ENCODE results near the gene DCXR. TPM values are rescaled to one million over a fixed set of nuclear protein-coding genes. Genes with fewer than 3 reads are reported as not detected.

The DCXR gene
- total and polyA plus RNA-seq, 2 donors (not counting 3 experiments of a cell fraction or from before 2014, with no cell fraction given), result 93.0 to 178 TPM

GRCh38 chr17:82085031-82085861 lies 47.7 kb upstream of the DCXR start:
- POLR2A ChIA-PET, result no interaction called here
- Histone ChIP-seq H4K20me1 (replicated peaks; ENCODE audit: control insufficient read depth, extremely low read depth, insufficient read depth, low read length) (no peaks in the 10 kb centered on the region), H3K79me2 (ENCODE audit: control insufficient read depth, insufficient read depth, low read length) (peaks cover 3% of the 10 kb centered on the region), H3K27ac (ENCODE audit: insufficient read depth, low read depth, low read length) (no peak overlapping the region), H3K4me1 (ENCODE audit: control insufficient read depth, extremely low read depth, insufficient read depth, low read length) (no peaks in the 10 kb centered on the region), H3K9ac (replicated peaks; ENCODE audit: extremely low read depth, insufficient read depth, low read length) (no peak overlapping the region), H2AFZ (ENCODE audit: low read depth, low read length) (no peak overlapping the region), H3K9me3 (replicated peaks; ENCODE audit: control insufficient read depth, insufficient read depth, low read length) (no peaks in the 10 kb centered on the region), H3K36me3 (ENCODE audit: control insufficient read depth in 2 of 2, extremely low read depth in 1 of 2, insufficient read depth in 2 of 2, low read length in 2 of 2) (peaks cover 44 to 87% of the 10 kb centered on the region in 2 experiments), H3K9me1 (replicated peaks; ENCODE audit: control insufficient read depth, extremely low read depth, insufficient read depth, low read length) (no peaks in the 10 kb centered on the region), H3K4me2 (ENCODE audit: insufficient read depth, low read length) (no peak overlapping the region), H3K27me3 (ENCODE audit: control insufficient read depth in 2 of 2, insufficient read depth in 2 of 2, low read length in 2 of 2) (no peaks in the 10 kb centered on the region), H3K4me3 (replicated peaks in 1 of 3; ENCODE audit: insufficient read depth in 1 of 3, low read depth in 1 of 3, low read length in 3 of 3) (no peak overlapping the region)
- BruUV-seq (replicated peaks), result no TSS peak
- CTCF ChIA-PET, result interaction anchor here (0.9 kb wide), 1 partner anchor 55 kb away, joined by 3 read pairs; no protein-coding TSS in a partner anchor
- dilution Hi-C loops (cut with MboI; ENCODE audit: extremely low pct_ligation_motif_present, low sequenced_read_pairs) (no loop called here), intact Hi-C loops (cut with micrococcal nuclease) (no loop called here)
- no peak for TF ChIP-seq MYC (IDR thresholded peaks at IDR 0.05; ENCODE audit: low read depth, low read length)
- no peak for TF ChIP-seq EZH2 (IDR thresholded peaks at IDR 0.05; ENCODE audit: borderline replicate concordance, low read depth, low read length, severe bottlenecking)
- TF ChIP-seq FOS (IDR thresholded peaks at IDR 0.05; ENCODE audit: borderline replicate concordance, insufficient read depth, low read length), result no peak
- no peak for TF ChIP-seq POLR2A (IDR thresholded peaks at IDR 0.05; ENCODE audit: low read depth, low read length)
- TF ChIP-seq GATA2 (IDR thresholded peaks at IDR 0.05; ENCODE audit: insufficient read depth, insufficient read length, low read depth, low read length), result no peak
- no peak for TF ChIP-seq JUN (IDR thresholded peaks at IDR 0.05; ENCODE audit: borderline replicate concordance, insufficient read depth, insufficient read length, low read depth)
- TF ChIP-seq POLR2AphosphoS5 (IDR thresholded peaks at IDR 0.05; ENCODE audit: insufficient read depth, low read depth, low read length), result no peak
- TF ChIP-seq, protein P1, sequence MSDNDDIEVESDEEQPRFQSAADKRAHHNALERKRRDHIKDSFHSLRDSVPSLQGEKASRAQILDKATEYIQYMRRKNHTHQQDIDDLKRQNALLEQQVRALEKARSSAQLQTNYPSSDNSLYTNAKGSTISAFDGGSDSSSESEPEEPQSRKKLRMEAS (IDR thresholded peaks at IDR 0.05; ENCODE audit: insufficient read depth, insufficient read length), result no peak
- TF ChIP-seq CTCF (IDR thresholded peaks at IDR 0.05; ENCODE audit: extremely low read depth in 1 of 2, insufficient read depth in 1 of 2, low read depth in 1 of 2, low read length in 2 of 2), result no peak
- DNase-seq (ENCODE audit: low read depth, low spot score) (no peak), FAIRE-seq (no peak)

All from endothelial cell of umbilical vein (primary cell).